ENCODE measurements around the gene CAPZA1.
A peak's percentile ranks its signal among the peaks of the same experiment; 100 is the strongest.

The CAPZA1 gene

DNA sequence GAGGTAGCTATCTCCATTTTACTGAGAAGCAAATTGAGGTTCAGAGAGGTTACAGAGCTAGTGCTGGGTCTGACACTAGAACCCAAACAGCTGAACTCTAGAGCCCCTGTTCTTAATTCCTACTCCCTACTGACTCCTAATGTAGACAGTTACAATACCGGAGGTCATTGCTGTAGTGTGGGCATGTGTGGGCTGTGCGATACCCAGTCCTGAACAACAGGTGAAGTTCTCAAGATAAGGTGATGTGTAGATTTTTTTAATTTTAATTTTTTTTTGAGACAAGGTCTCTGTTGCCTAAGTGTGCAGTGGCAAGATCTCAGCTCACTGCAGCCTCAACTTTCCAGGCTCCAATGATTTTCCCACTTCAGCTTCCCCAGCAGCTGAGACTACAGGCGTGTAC lies 88.9 kb downstream of the CAPZA1 start:
- no peaks in the 10 kb centered on the region for H3K9me3 ChIP-seq (ENCODE audit: low read depth, low read length)
- H3K4me3 ChIP-seq, result no peak overlapping the region
- no peak for DNase-seq (ENCODE audit: low read depth, low spot score)
- H3K27ac ChIP-seq, result no peak overlapping the region
- H3K9ac ChIP-seq (ENCODE audit: insufficient read length), result no peak overlapping the region
- TF ChIP-seq EZH2 (IDR thresholded peaks at IDR 0.05), result no peak
- TF ChIP-seq FOXP2 (optimal IDR thresholded peaks at IDR 0.05; ENCODE audit: control extremely low read depth, extremely low read length, insufficient read depth), result no peak
- TF ChIP-seq POLR2AphosphoS5 (IDR thresholded peaks at IDR 0.05; ENCODE audit: borderline replicate concordance, low read depth, low read length), result no peak
- H3K36me3 ChIP-seq (ENCODE audit: insufficient read depth, low read length), result no peaks in the 10 kb centered on the region

- DNase-seq (ENCODE audit: low read depth, low spot score), result no peak
- TF ChIP-seq POLR2AphosphoS5 (IDR thresholded peaks at IDR 0.05; ENCODE audit: borderline replicate concordance, low read depth, low read length) (no peak), EZH2 (IDR thresholded peaks at IDR 0.05) (no peak), FOXP2 (optimal IDR thresholded peaks at IDR 0.05; ENCODE audit: control extremely low read depth, extremely low read length, insufficient read depth) (no peak)
Measured at GRCh38 chr1:112710159-112710558, 90.5 kb downstream of the CAPZA1 start.

GRCh38 chr1:112710586-112710985 lies 91.0 kb downstream of the CAPZA1 start:
- no peak for DNase-seq (ENCODE audit: low read depth, low spot score)
- no peaks in the 10 kb centered on the region for H3K9me3 ChIP-seq (ENCODE audit: low read depth, low read length)
- no peak for TF ChIP-seq FOXP2 (optimal IDR thresholded peaks at IDR 0.05; ENCODE audit: control extremely low read depth, extremely low read length, insufficient read depth)
- no peak for TF ChIP-seq POLR2AphosphoS5 (IDR thresholded peaks at IDR 0.05; ENCODE audit: borderline replicate concordance, low read depth, low read length)
- TF ChIP-seq EZH2 (IDR thresholded peaks at IDR 0.05), result no peak
- H3K27ac ChIP-seq, result no peak overlapping the region
- no peak overlapping the region for H3K4me3 ChIP-seq
- H3K9ac ChIP-seq (ENCODE audit: insufficient read length), result no peak overlapping the region
- H3K36me3 ChIP-seq (ENCODE audit: insufficient read depth, low read length), result no peaks in the 10 kb centered on the region

More at GRCh38 chr1:112710159-112710558, 90.5 kb downstream of the CAPZA1 start:
- no peaks in the 10 kb centered on the region for H3K36me3 ChIP-seq (ENCODE audit: insufficient read depth, low read length)
- no peak overlapping the region for H3K27ac ChIP-seq
- H3K9me3 ChIP-seq (ENCODE audit: low read depth, low read length), result no peaks in the 10 kb centered on the region
- no peak overlapping the region for H3K9ac ChIP-seq (ENCODE audit: insufficient read length)
- H3K4me3 ChIP-seq, result no peak overlapping the region

DNA sequence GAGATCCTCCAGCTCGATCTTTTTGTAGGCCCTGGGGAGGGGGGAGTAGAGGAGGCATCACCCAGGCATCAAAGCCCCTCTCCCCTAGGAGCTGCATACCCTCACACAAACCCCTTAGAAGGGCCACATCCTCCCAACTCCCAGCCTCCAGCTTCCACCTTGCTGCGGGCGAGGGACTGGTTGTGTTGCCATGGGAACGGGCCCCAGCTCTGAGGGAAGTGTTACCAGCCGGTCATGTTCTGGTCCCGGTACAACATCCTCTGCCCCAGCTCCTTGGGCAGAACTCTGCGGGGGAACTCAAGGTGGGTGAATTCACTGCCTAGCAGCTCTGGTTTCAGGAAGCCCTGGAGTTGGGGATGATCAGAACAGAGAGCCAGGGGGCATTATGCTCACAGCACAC lies 91.4 kb downstream of the CAPZA1 start:
- TF ChIP-seq POLR2AphosphoS5 (IDR thresholded peaks at IDR 0.05; ENCODE audit: borderline replicate concordance, low read depth, low read length) (no peak), FOXP2 (optimal IDR thresholded peaks at IDR 0.05; ENCODE audit: control extremely low read depth, extremely low read length, insufficient read depth) (no peak), EZH2 (IDR thresholded peaks at IDR 0.05) (no peak)
- Histone ChIP-seq H3K4me3 (no peak overlapping the region), H3K9me3 (ENCODE audit: low read depth, low read length) (no peaks in the 10 kb centered on the region), H3K36me3 (ENCODE audit: insufficient read depth, low read length) (no peaks in the 10 kb centered on the region), H3K27ac (no peak overlapping the region), H3K9ac (ENCODE audit: insufficient read length) (no peak overlapping the region)
- no peak for DNase-seq (ENCODE audit: low read depth, low spot score)

- Histone ChIP-seq H3K9me3 (ENCODE audit: low read depth, low read length) (no peaks in the 10 kb centered on the region), H3K9ac (ENCODE audit: insufficient read length) (no peak overlapping the region), H3K4me3 (no peak overlapping the region), H3K27ac (no peak overlapping the region), H3K36me3 (ENCODE audit: insufficient read depth, low read length) (no peaks in the 10 kb centered on the region)
- DNase-seq (ENCODE audit: low read depth, low spot score), result no peak
- no peak for TF ChIP-seq FOXP2 (optimal IDR thresholded peaks at IDR 0.05; ENCODE audit: control extremely low read depth, extremely low read length, insufficient read depth)
- TF ChIP-seq POLR2AphosphoS5 (IDR thresholded peaks at IDR 0.05; ENCODE audit: borderline replicate concordance, low read depth, low read length), result no peak
- no peak for TF ChIP-seq EZH2 (IDR thresholded peaks at IDR 0.05)
Measured at GRCh38 chr1:112711670-112712069, 92.0 kb downstream of the CAPZA1 start.

DNA sequence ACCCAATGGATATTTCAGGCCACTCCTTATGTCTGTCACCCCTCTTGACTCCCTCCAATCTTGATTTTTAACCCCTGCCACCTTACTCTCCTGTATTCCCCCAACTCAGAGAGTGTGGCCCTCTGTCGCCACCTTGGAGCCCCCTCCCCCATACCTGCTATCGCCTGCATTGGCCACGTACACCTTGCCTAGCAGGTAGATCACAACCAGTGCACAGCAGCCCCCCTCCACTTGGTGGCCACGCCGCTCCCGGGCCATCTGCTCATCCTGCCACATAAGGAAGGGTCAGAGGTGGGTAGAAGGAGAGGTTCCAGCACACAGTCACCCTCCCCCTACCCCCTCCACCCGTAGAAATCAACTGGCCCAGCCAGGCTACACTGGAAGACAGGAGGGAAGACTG lies 92.6 kb downstream of the CAPZA1 start:
- Histone ChIP-seq H3K27ac (no peak overlapping the region), H3K4me3 (no peak overlapping the region)
- DNase-seq (ENCODE audit: low read depth, low spot score), result no peak

GRCh38 chr1:112712701-112713128 lies 93.1 kb downstream of the CAPZA1 start:
- H3K9me3 ChIP-seq (ENCODE audit: low read depth, low read length), result no peaks in the 10 kb centered on the region
- no peak overlapping the region for H3K27ac ChIP-seq
- no peak overlapping the region for H3K4me3 ChIP-seq
- no peak overlapping the region for H3K9ac ChIP-seq (ENCODE audit: insufficient read length)
- no peak for DNase-seq (ENCODE audit: low read depth, low spot score)
- H3K36me3 ChIP-seq (ENCODE audit: insufficient read depth, low read length), result no peaks in the 10 kb centered on the region
- no peak for TF ChIP-seq POLR2AphosphoS5 (IDR thresholded peaks at IDR 0.05; ENCODE audit: borderline replicate concordance, low read depth, low read length)
- TF ChIP-seq FOXP2 (optimal IDR thresholded peaks at IDR 0.05; ENCODE audit: control extremely low read depth, extremely low read length, insufficient read depth), result no peak
- no peak for TF ChIP-seq EZH2 (IDR thresholded peaks at IDR 0.05)

More for the DNA sequence above, 92.6 kb downstream of the CAPZA1 start:
- H3K9me3 ChIP-seq (ENCODE audit: low read depth, low read length), result no peaks in the 10 kb centered on the region
- no peak overlapping the region for H3K9ac ChIP-seq (ENCODE audit: insufficient read length)
- H3K36me3 ChIP-seq (ENCODE audit: insufficient read depth, low read length), result no peaks in the 10 kb centered on the region
- no peak for TF ChIP-seq POLR2AphosphoS5 (IDR thresholded peaks at IDR 0.05; ENCODE audit: borderline replicate concordance, low read depth, low read length)
- TF ChIP-seq EZH2 (IDR thresholded peaks at IDR 0.05), result no peak
- no peak for TF ChIP-seq FOXP2 (optimal IDR thresholded peaks at IDR 0.05; ENCODE audit: control extremely low read depth, extremely low read length, insufficient read depth)

GRCh38 chr1:112713466-112714312 lies 94.1 kb downstream of the CAPZA1 start:
- H3K9me3 ChIP-seq (ENCODE audit: low read depth, low read length), result no peaks in the 10 kb centered on the region
- TF ChIP-seq FOXP2 (optimal IDR thresholded peaks at IDR 0.05; ENCODE audit: control extremely low read depth, extremely low read length, insufficient read depth) (no peak), EZH2 (IDR thresholded peaks at IDR 0.05) (no peak), POLR2AphosphoS5 (IDR thresholded peaks at IDR 0.05; ENCODE audit: borderline replicate concordance, low read depth, low read length) (no peak)
- no peak overlapping the region for H3K9ac ChIP-seq (ENCODE audit: insufficient read length)
- no peak overlapping the region for H3K27ac ChIP-seq
- no peak for DNase-seq (ENCODE audit: low read depth, low spot score)
- H3K36me3 ChIP-seq (ENCODE audit: insufficient read depth, low read length), result no peaks in the 10 kb centered on the region
- H3K4me3 ChIP-seq, result peak overlapping the region; percentile 88

Data from SK-N-MC (cell line).